HG03565 (cell line): ENCODE measurements around the gene NRXN2.
"Not testable (repeated sequence)": the region's sequence is repeated elsewhere in the genome, so short reads cannot be mapped to it uniquely, and the experiment has no call there.

Experiments
- ATAC-seq: cut with Tn5 transposase; IDR thresholded peaks from one replicate; pipeline ENCODE4 v1.9.1; 2021; ENCODE audit warnings: mild to moderate bottlenecking, moderate library complexity; ENCODE audit not compliant: unreplicated experiment

NRXN2 gene

GRCh38 chr11:64608636-64609035 is 114.4 kb downstream of the NRXN2 start:
- ATAC-seq: no peak

- ATAC-seq: no peak
Observed at GRCh38 chr11:64608046-64608445, 115.0 kb downstream of the NRXN2 start.

GRCh38 chr11:64607381-64607985 is 115.5 kb downstream of the NRXN2 start:
- no peak for ATAC-seq

- ATAC-seq: no peak
Observed at GRCh38 chr11:64606796-64607380, 116.1 kb downstream of the NRXN2 start.

GRCh38 chr11:64605656-64606585 is 117.1 kb downstream of the NRXN2 start:
- no peak for ATAC-seq

- no peak for ATAC-seq
Observed at GRCh38 chr11:64605244-64605560, 117.8 kb downstream of the NRXN2 start.

- no peak for ATAC-seq
Observed at GRCh38 chr11:64604458-64605243, 118.3 kb downstream of the NRXN2 start.

- no peak for ATAC-seq
Observed at GRCh38 chr11:64603411-64604110, 119.4 kb downstream of the NRXN2 start.

- no peak for ATAC-seq
Observed at GRCh38 chr11:64602466-64603070, 120.4 kb downstream of the NRXN2 start.

- ATAC-seq: no peak
Observed at GRCh38 chr11:64601605-64602465, 121.2 kb downstream of the NRXN2 start.

GRCh38 chr11:64600281-64600992 is 122.6 kb downstream of the NRXN2 start:
- no peak for ATAC-seq

GRCh38 chr11:64599698-64600211 is 123.2 kb downstream of the NRXN2 start:
- ATAC-seq: no peak

- ATAC-seq: no peak
Observed at GRCh38 chr11:64598797-64599697, 124.0 kb downstream of the NRXN2 start.

- ATAC-seq: no peak
Observed at GRCh38 chr11:64598106-64598796, 124.7 kb downstream of the NRXN2 start.

- ATAC-seq: no peak
Observed at GRCh38 chr11:64597671-64598101, 125.3 kb downstream of the NRXN2 start.

- ATAC-seq: not testable (repeated sequence)
Observed at GRCh38 chr11:64595922-64596321, 127.1 kb downstream of the NRXN2 start.
